ENCODE data around the gene GRM5. TPM values are rescaled to one million over a fixed set of nuclear protein-coding genes. Genes with fewer than 3 reads are reported as not detected.

The GRM5 gene
- total RNA-seq, 2 donors from 2014 or later: not detected

GRCh38 chr11:88597387-88597786 is 468.4 kb downstream of the GRM5 start:
- H3K27ac Mint-ChIP-seq: no peak overlapping the region
- H3K36me3 Mint-ChIP-seq (ENCODE audit: insufficient read depth in 2 of 2): no peaks in the 10 kb centered on the region
- ATAC-seq (replicated peaks in 1 of 2) (no peak), DNase-seq (no peak)
- H3K4me3 Mint-ChIP-seq: no peak overlapping the region
- H3K9me3 Mint-ChIP-seq: no peaks in the 10 kb centered on the region
- no peaks in the 10 kb centered on the region for H3K27me3 Mint-ChIP-seq (ENCODE audit: low read depth)
- H3K4me1 Mint-ChIP-seq (ENCODE audit: low read depth): peaks cover 14% of the 10 kb centered on the region

GRCh38 chr11:88596786-88597185 is 469.0 kb downstream of the GRM5 start:
- H3K4me1 Mint-ChIP-seq (ENCODE audit: low read depth): peaks cover 14% of the 10 kb centered on the region
- H3K27me3 Mint-ChIP-seq (ENCODE audit: low read depth): no peaks in the 10 kb centered on the region
- no peak overlapping the region for H3K27ac Mint-ChIP-seq
- no peaks in the 10 kb centered on the region for H3K9me3 Mint-ChIP-seq
- ATAC-seq (replicated peaks in 1 of 2) (no peak), DNase-seq (no peak)
- no peak overlapping the region for H3K4me3 Mint-ChIP-seq
- no peaks in the 10 kb centered on the region for H3K36me3 Mint-ChIP-seq (ENCODE audit: insufficient read depth in 2 of 2)

GRCh38 chr11:88594274-88594950 is 471.4 kb downstream of the GRM5 start:
- no peak for ATAC-seq (replicated peaks in 1 of 2)
- Mint-ChIP-seq H3K4me1 (ENCODE audit: low read depth) (peaks cover 14% of the 10 kb centered on the region), H3K27me3 (ENCODE audit: low read depth) (no peaks in the 10 kb centered on the region), H3K4me3 (no peak overlapping the region), H3K27ac (no peak overlapping the region), H3K36me3 (ENCODE audit: insufficient read depth in 2 of 2) (no peaks in the 10 kb centered on the region), H3K9me3 (no peaks in the 10 kb centered on the region)
- DNase-seq: no peak

- ATAC-seq (replicated peaks in 1 of 2) (no peak), DNase-seq (no peak)
- H3K27me3 Mint-ChIP-seq (ENCODE audit: low read depth): no peaks in the 10 kb centered on the region
- H3K9me3 Mint-ChIP-seq: no peaks in the 10 kb centered on the region
- no peaks in the 10 kb centered on the region for H3K36me3 Mint-ChIP-seq (ENCODE audit: insufficient read depth in 2 of 2)
- no peak overlapping the region for H3K4me3 Mint-ChIP-seq
- H3K4me1 Mint-ChIP-seq (ENCODE audit: low read depth): no peaks in the 10 kb centered on the region
- H3K27ac Mint-ChIP-seq: no peak overlapping the region
These were observed 475.4 kb downstream of the GRM5 start for GRCh38 chr11:88590361-88590760.

DNA sequence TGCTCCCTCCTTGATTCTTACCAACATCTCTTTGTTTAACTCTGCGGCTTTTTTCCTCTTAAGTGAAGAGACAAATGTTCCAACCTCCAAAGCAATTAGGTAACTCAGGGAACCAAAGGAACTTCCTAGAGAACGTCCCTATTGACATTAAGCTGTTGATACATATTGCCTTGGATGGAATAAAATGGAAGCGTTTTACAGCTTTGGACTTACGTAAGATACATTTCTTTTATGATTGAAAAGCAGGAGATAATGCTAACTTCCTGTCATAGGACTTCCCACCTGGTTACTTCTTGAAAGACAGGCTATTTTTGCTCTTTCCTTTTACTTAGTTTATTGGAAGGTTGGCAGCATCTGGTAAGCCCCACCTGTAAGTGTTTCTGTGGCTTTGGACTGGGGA is 482.5 kb downstream of the GRM5 start:
- H3K36me3 Mint-ChIP-seq (ENCODE audit: insufficient read depth in 2 of 2): no peaks in the 10 kb centered on the region
- H3K27ac Mint-ChIP-seq: no peak overlapping the region
- H3K9me3 Mint-ChIP-seq: no peaks in the 10 kb centered on the region
- peaks cover 10% of the 10 kb centered on the region for H3K27me3 Mint-ChIP-seq (ENCODE audit: low read depth)
- no peaks in the 10 kb centered on the region for H3K4me1 Mint-ChIP-seq (ENCODE audit: low read depth)
- DNase-seq (no peak), ATAC-seq (replicated peaks in 1 of 2) (no peak)
- H3K4me3 Mint-ChIP-seq: no peak overlapping the region

- Mint-ChIP-seq H3K27ac (no peak overlapping the region), H3K36me3 (ENCODE audit: insufficient read depth in 2 of 2) (no peaks in the 10 kb centered on the region), H3K9me3 (no peaks in the 10 kb centered on the region), H3K4me1 (ENCODE audit: low read depth) (no peaks in the 10 kb centered on the region), H3K4me3 (no peak overlapping the region), H3K27me3 (ENCODE audit: low read depth) (peaks cover 10% of the 10 kb centered on the region)
- ATAC-seq (replicated peaks in 1 of 2) (no peak), DNase-seq (no peak)
These were observed 486.3 kb downstream of the GRM5 start for GRCh38 chr11:88579466-88579865.

DNA sequence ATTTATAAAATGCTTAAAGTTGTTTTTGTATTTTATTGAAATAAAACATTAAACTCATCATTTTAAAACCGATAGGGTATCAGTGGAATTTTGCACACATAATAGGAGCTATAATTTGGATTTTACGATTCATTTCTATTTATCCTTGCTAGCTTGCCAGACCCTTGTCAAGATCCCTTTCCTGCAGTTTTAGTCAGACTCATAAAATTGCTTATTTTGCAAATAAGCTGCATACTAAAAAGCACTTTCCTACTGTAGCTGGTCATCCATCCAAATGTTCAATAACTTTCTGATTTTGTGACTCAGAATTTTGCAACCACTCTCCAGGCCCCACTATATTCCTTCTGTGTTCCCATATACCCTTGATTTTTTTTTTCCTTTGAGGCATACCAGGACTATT is 489.0 kb downstream of the GRM5 start:
- Mint-ChIP-seq H3K27ac (no peak overlapping the region), H3K4me1 (ENCODE audit: low read depth) (no peaks in the 10 kb centered on the region), H3K9me3 (no peaks in the 10 kb centered on the region), H3K36me3 (ENCODE audit: insufficient read depth in 2 of 2) (no peaks in the 10 kb centered on the region), H3K4me3 (no peak overlapping the region), H3K27me3 (ENCODE audit: low read depth) (peaks cover 10% of the 10 kb centered on the region)
- no peak for ATAC-seq (replicated peaks in 1 of 2)
- no peak for DNase-seq

GRCh38 chr11:88575916-88576315 is 489.9 kb downstream of the GRM5 start:
- ATAC-seq (replicated peaks in 1 of 2) (no peak), DNase-seq (no peak)
- Mint-ChIP-seq H3K4me1 (ENCODE audit: low read depth) (no peaks in the 10 kb centered on the region), H3K27ac (no peak overlapping the region), H3K36me3 (ENCODE audit: insufficient read depth in 2 of 2) (no peaks in the 10 kb centered on the region), H3K4me3 (no peak overlapping the region), H3K9me3 (no peaks in the 10 kb centered on the region), H3K27me3 (ENCODE audit: low read depth) (peaks cover 10% of the 10 kb centered on the region)

DNA sequence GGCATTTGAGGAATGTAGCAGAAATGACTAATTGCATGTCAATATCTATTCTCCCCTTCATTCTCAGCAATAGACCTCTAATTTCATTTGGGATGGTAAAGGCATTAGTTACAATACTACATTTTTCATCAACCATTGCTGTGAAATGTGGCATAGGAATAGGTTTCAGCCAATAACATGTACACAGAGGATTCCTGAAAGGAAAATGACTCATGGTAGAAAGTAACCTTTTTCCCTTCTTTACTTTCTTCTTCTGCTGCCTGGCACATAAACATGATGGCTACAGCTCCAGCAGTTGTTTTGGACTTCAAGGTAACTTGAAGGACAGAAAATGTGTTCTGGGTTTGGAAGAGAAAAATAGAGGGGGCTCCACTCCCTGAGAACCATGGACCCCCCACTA is 496.4 kb downstream of the GRM5 start:
- no peaks in the 10 kb centered on the region for H3K36me3 Mint-ChIP-seq (ENCODE audit: insufficient read depth in 2 of 2)
- ATAC-seq (replicated peaks in 1 of 2) (no peak), DNase-seq (no peak)
- no peaks in the 10 kb centered on the region for H3K27me3 Mint-ChIP-seq (ENCODE audit: low read depth)
- H3K27ac Mint-ChIP-seq: no peak overlapping the region
- H3K9me3 Mint-ChIP-seq: peaks cover 0 to 2% of the 10 kb centered on the region in 2 donors
- no peaks in the 10 kb centered on the region for H3K4me1 Mint-ChIP-seq (ENCODE audit: low read depth)
- no peak overlapping the region for H3K4me3 Mint-ChIP-seq

- Mint-ChIP-seq H3K9me3 (no peaks in the 10 kb centered on the region), H3K27ac (no peak overlapping the region), H3K27me3 (ENCODE audit: low read depth) (no peaks in the 10 kb centered on the region), H3K4me1 (ENCODE audit: low read depth) (peaks cover 6% of the 10 kb centered on the region), H3K36me3 (ENCODE audit: insufficient read depth in 2 of 2) (no peaks in the 10 kb centered on the region), H3K4me3 (no peak overlapping the region)
- no peak for ATAC-seq (replicated peaks in 1 of 2)
- DNase-seq: no peak
These were observed 510.0 kb downstream of the GRM5 start for GRCh38 chr11:88555829-88556202.

- Mint-ChIP-seq H3K27me3 (ENCODE audit: low read depth) (no peaks in the 10 kb centered on the region), H3K4me1 (ENCODE audit: low read depth) (peaks cover 6% of the 10 kb centered on the region), H3K27ac (no peak overlapping the region), H3K9me3 (no peaks in the 10 kb centered on the region), H3K36me3 (ENCODE audit: insufficient read depth in 2 of 2) (no peaks in the 10 kb centered on the region), H3K4me3 (no peak overlapping the region)
- DNase-seq (no peak), ATAC-seq (replicated peaks in 1 of 2) (no peak)
These were observed 510.6 kb downstream of the GRM5 start for GRCh38 chr11:88555018-88555828.

DNA sequence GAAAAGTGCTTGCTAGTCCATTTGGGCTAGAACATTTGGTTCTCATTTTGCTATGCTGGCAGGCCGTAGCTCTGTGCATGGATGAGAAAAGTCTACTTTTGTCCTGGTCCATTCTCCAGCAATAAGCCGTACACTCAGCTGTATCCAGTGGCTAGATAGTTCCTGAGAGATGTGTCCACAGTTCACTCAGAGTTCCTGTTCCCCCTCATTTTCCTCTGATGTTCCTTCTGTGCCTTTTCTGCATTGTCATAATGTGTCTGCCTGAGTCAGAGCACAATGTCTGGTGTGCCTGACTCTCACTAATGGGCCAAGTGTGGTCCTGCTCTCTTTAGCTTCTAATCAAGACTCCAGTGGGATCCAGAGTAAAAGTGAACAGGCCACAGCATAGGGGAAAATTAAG is 512.6 kb downstream of the GRM5 start:
- H3K36me3 Mint-ChIP-seq (ENCODE audit: insufficient read depth in 2 of 2): no peaks in the 10 kb centered on the region
- peaks cover 5% of the 10 kb centered on the region for H3K27me3 Mint-ChIP-seq (ENCODE audit: low read depth)
- peaks cover 6% of the 10 kb centered on the region for H3K4me1 Mint-ChIP-seq (ENCODE audit: low read depth)
- no peak overlapping the region for H3K4me3 Mint-ChIP-seq
- H3K9me3 Mint-ChIP-seq: no peaks in the 10 kb centered on the region
- DNase-seq (no peak), ATAC-seq (replicated peaks in 1 of 2) (no peak)
- no peak overlapping the region for H3K27ac Mint-ChIP-seq

GRCh38 chr11:88552379-88553062 is 513.3 kb downstream of the GRM5 start:
- no peak overlapping the region for H3K27ac Mint-ChIP-seq
- H3K27me3 Mint-ChIP-seq (ENCODE audit: low read depth): peaks cover 5% of the 10 kb centered on the region
- ATAC-seq (replicated peaks in 1 of 2): peak; percentile 75 to 84
- DNase-seq: peak; percentile 64 to 66
- no peaks in the 10 kb centered on the region for H3K9me3 Mint-ChIP-seq
- H3K4me1 Mint-ChIP-seq (ENCODE audit: low read depth): peaks cover 6% of the 10 kb centered on the region
- no peak overlapping the region for H3K4me3 Mint-ChIP-seq
- no peaks in the 10 kb centered on the region for H3K36me3 Mint-ChIP-seq (ENCODE audit: insufficient read depth in 2 of 2)

Data from activated T-cell treated with anti-CD3 and anti-CD28 coated beads, Interleukin-2, amount 50 U/mL, for 72 hours (primary cell).